ENCODE measurements around the gene TCP11L2.
"Not testable (repeated sequence)": the region's sequence is repeated elsewhere in the genome, so short reads cannot be mapped to it uniquely, and the experiment has no call there.

TCP11L2 gene

DNA sequence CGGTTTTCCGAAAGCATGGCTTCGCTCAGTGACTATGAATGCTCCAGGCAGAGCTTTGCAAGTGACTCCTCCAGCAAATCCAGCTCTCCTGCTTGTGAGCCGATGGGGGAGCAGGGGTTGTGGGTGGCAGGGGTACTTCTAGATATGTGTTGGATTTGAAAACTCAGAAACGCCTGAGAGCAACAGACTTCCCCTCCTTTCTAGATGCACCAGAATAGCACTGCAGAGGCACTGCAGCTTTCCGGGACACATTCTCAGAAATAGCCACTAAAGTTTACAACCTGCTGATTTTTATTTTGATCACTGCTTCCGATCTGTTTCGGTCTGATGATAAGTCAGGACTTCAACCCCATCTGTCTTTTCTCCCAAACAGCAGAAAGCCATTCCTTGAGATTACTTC, 8.6 kb downstream of the TCP11L2 start:
- ChIA-PET POLR2A (no interaction called here), CTCF (no interaction called here)
- Histone ChIP-seq H3K9me3 (ENCODE audit: control insufficient read depth, insufficient read depth, low read depth, low read length) (no peaks in the 10 kb centered on the region), H3K36me3 (ENCODE audit: control insufficient read depth in 2 of 2, insufficient read depth in 1 of 2, low read length in 2 of 2) (peaks cover 5% of the 10 kb centered on the region in 2 experiments; a peak in 2 of 3 replicates), H3K27ac (ENCODE audit: extremely low read depth, low read depth, low read length) (no peak overlapping the region), H3K4me1 (ENCODE audit: control insufficient read depth, insufficient read depth, low read length) (no peaks in the 10 kb centered on the region), H3K4me3 (ENCODE audit: low read depth, low read length) (no peak overlapping the region)
- TF ChIP-seq ZNF555 (tag by site-specific recombination; conservative IDR thresholded peaks at IDR 0.05) (no peak), ZXDB (tag by site-specific recombination; IDR thresholded peaks at IDR 0.05) (no peak), GLI4 (tag by site-specific recombination; IDR thresholded peaks at IDR 0.05) (no peak), YY1 (tag by site-specific recombination; IDR thresholded peaks at IDR 0.05) (no peak), ZNF335 (tag by site-specific recombination; conservative IDR thresholded peaks at IDR 0.05) (no peak), HOXA7 (CRISPR knock-in tag; IDR thresholded peaks at IDR 0.05; ENCODE audit: borderline replicate concordance) (no peak), ZNF426 (tag by site-specific recombination; IDR thresholded peaks at IDR 0.05) (no peak), ZFP3 (tag by site-specific recombination; IDR thresholded peaks at IDR 0.05; ENCODE audit: low read depth) (no peak)
- TF ChIP-seq, protein P1, sequence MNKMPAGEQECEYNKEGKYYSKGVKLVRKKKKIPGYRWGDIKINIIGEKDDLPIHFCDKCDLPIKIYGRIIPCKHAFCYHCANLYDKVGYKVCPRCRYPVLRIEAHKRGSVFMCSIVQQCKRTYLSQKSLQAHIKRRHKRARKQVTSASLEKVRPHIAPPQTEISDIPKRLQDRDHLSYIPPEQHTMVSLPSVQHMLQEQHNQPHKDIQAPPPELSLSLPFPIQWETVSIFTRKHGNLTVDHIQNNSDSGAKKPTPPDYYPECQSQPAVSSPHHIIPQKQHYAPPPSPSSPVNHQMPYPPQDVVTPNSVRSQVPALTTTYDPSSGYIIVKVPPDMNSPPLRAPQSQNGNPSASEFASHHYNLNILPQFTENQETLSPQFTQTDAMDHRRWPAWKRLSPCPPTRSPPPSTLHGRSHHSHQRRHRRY (tag by site-specific recombination; IDR thresholded peaks at IDR 0.05), result no peak
- TF ChIP-seq, protein P2, sequence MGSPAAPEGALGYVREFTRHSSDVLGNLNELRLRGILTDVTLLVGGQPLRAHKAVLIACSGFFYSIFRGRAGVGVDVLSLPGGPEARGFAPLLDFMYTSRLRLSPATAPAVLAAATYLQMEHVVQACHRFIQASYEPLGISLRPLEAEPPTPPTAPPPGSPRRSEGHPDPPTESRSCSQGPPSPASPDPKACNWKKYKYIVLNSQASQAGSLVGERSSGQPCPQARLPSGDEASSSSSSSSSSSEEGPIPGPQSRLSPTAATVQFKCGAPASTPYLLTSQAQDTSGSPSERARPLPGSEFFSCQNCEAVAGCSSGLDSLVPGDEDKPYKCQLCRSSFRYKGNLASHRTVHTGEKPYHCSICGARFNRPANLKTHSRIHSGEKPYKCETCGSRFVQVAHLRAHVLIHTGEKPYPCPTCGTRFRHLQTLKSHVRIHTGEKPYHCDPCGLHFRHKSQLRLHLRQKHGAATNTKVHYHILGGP (tag by site-specific recombination; IDR thresholded peaks at IDR 0.05), result no peak

DNA sequence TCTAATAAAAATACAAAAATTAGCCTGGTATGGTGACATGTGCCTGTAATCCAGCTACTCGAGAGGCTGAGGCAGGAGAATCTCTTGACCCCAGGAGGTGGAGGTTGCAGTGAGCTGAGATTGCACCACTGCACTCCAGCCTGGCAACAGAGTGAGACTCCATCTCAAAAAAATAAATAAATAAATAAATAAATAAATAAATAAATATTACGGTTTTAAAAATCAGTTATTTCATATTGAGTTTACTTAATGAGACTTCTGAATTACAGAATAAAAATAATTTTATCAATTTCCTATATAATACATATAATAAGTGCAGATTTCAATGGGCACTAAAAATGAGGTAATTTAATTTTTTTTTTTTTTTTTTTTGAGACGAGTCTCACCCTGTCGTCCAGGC, 10.9 kb downstream of the TCP11L2 start:
- CTCF ChIA-PET, result interaction anchor here (0.6 kb wide), 1 partner anchor 16 kb away, joined by 3 read pairs; no protein-coding TSS in a partner anchor
- H3K4me1 ChIP-seq (ENCODE audit: control insufficient read depth, insufficient read depth, low read length); H3K9me3 ChIP-seq (ENCODE audit: control insufficient read depth, insufficient read depth, low read depth, low read length); H3K27ac ChIP-seq (ENCODE audit: extremely low read depth, low read depth, low read length); H3K4me3 ChIP-seq (ENCODE audit: low read depth, low read length): not testable (repeated sequence)
- POLR2A ChIA-PET, result interaction anchor here (0.7 kb wide), 1 partner anchor 8 kb away, joined by 4 read pairs; no protein-coding TSS in a partner anchor
- peaks cover 5 to 22% of the 10 kb centered on the region in 2 experiments for H3K36me3 ChIP-seq (ENCODE audit: control insufficient read depth in 2 of 2, insufficient read depth in 1 of 2, low read length in 2 of 2)
- TF ChIP-seq ZNF629 (tag by site-specific recombination; IDR thresholded peaks at IDR 0.05) (peak; percentile 46; the same call in 1 of the 2 replicates), ZNF433 (tag by site-specific recombination; IDR thresholded peaks at IDR 0.05; ENCODE audit: low read depth) (0 out of 2 replicates have a peak, but pooled peaks have one; percentile 33), ZBTB21 (tag by site-specific recombination; IDR thresholded peaks at IDR 0.05) (0 out of 2 replicates have a peak, but pooled peaks have one; percentile 35), ZBTB8A (tag by site-specific recombination; IDR thresholded peaks at IDR 0.05) (peak; percentile 57; the same call in 1 of the 2 replicates), ZNF560 (tag by site-specific recombination; IDR thresholded peaks at IDR 0.05; ENCODE audit: borderline replicate concordance) (0 out of 2 replicates have a peak, but pooled peaks have one; percentile 7), ZNF654 (tag by site-specific recombination; IDR thresholded peaks at IDR 0.05; ENCODE audit: low read depth) (0 out of 2 replicates have a peak, but pooled peaks have one; percentile 7), ZNF510 (tag by site-specific recombination; IDR thresholded peaks at IDR 0.05; ENCODE audit: insufficient replicate concordance) (peak; percentile 47), ZNF664 (tag by site-specific recombination; IDR thresholded peaks at IDR 0.05) (peak; percentile 33; the same call in 1 of the 2 replicates), ZNF555 (tag by site-specific recombination; conservative IDR thresholded peaks at IDR 0.05) (peak; percentile 62), ZNF623 (tag by site-specific recombination; IDR thresholded peaks at IDR 0.05) (peak; percentile 47; the same call in 1 of the 2 replicates), ZNF140 (tag by site-specific recombination; IDR thresholded peaks at IDR 0.05) (peak; percentile 66; the same call in 1 of the 2 replicates)
- TF ChIP-seq, protein P3, sequence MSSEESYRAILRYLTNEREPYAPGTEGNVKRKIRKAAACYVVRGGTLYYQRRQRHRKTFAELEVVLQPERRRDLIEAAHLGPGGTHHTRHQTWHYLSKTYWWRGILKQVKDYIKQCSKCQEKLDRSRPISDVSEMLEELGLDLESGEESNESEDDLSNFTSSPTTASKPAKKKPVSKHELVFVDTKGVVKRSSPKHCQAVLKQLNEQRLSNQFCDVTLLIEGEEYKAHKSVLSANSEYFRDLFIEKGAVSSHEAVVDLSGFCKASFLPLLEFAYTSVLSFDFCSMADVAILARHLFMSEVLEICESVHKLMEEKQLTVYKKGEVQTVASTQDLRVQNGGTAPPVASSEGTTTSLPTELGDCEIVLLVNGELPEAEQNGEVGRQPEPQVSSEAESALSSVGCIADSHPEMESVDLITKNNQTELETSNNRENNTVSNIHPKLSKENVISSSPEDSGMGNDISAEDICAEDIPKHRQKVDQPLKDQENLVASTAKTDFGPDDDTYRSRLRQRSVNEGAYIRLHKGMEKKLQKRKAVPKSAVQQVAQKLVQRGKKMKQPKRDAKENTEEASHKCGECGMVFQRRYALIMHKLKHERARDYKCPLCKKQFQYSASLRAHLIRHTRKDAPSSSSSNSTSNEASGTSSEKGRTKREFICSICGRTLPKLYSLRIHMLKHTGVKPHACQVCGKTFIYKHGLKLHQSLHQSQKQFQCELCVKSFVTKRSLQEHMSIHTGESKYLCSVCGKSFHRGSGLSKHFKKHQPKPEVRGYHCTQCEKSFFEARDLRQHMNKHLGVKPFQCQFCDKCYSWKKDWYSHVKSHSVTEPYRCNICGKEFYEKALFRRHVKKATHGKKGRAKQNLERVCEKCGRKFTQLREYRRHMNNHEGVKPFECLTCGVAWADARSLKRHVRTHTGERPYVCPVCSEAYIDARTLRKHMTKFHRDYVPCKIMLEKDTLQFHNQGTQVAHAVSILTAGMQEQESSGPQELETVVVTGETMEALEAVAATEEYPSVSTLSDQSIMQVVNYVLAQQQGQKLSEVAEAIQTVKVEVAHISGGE (tag by site-specific recombination; conservative IDR thresholded peaks at IDR 0.05; ENCODE audit: low read depth), result peak; percentile 71
- TF ChIP-seq, protein P4, sequence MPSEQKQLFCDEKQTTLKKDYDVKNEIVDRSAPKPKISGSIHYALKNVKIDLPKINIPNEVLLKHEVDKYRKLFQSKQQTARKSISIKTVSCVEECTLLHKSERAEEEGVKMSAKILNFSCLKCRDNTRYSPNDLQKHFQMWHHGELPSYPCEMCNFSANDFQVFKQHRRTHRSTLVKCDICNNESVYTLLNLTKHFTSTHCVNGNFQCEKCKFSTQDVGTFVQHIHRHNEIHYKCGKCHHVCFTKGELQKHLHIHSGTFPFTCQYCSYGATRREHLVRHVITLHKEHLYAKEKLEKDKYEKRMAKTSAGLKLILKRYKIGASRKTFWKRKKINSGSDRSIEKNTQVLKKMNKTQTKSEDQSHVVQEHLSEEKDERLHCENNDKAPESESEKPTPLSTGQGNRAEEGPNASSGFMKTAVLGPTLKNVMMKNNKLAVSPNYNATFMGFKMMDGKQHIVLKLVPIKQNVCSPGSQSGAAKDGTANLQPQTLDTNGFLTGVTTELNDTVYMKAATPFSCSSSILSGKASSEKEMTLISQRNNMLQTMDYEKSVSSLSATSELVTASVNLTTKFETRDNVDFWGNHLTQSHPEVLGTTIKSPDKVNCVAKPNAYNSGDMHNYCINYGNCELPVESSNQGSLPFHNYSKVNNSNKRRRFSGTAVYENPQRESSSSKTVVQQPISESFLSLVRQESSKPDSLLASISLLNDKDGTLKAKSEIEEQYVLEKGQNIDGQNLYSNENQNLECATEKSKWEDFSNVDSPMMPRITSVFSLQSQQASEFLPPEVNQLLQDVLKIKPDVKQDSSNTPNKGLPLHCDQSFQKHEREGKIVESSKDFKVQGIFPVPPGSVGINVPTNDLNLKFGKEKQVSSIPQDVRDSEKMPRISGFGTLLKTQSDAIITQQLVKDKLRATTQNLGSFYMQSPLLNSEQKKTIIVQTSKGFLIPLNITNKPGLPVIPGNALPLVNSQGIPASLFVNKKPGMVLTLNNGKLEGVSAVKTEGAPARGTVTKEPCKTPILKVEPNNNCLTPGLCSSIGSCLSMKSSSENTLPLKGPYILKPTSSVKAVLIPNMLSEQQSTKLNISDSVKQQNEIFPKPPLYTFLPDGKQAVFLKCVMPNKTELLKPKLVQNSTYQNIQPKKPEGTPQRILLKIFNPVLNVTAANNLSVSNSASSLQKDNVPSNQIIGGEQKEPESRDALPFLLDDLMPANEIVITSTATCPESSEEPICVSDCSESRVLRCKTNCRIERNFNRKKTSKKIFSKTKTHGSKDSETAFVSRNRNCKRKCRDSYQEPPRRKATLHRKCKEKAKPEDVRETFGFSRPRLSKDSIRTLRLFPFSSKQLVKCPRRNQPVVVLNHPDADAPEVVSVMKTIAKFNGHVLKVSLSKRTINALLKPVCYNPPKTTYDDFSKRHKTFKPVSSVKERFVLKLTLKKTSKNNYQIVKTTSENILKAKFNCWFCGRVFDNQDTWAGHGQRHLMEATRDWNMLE (tag by site-specific recombination; conservative IDR thresholded peaks at IDR 0.05; ENCODE audit: low read depth), result peak; percentile 70; the same call in 1 of the 2 replicates
